Activated T-cell treated with anti-CD3 and anti-CD28 coated beads, Interleukin-2, amount 50 U/mL, for 72 hours (primary cell): ENCODE results near the gene PRKN. TPM values are rescaled to one million over a fixed set of nuclear protein-coding genes. Genes with fewer than 3 reads are reported as not detected.

ENCODE experiments used
- ATAC-seq, 2 donors: fragments of 150-1000 bp; cut with Tn5 transposase; replicated peaks in 1 of 2; 2 replicates each; pipeline ENCODE4 v1.10.0; 2021; ENCODE audit warnings: moderate library complexity in 2 of 2, mild to moderate bottlenecking in 1 of 2
- DNase-seq, 2 donors: peaks; one replicate each; pipeline ENCODE4 v3.0.0; 2021 to 2022; ENCODE audit warnings: mixed read lengths in 1 of 2
- H3K27ac Mint-ChIP-seq: one replicate; pipeline ENCODE4 v1.8.0; 2022; ENCODE audit warnings: mild to moderate bottlenecking, moderate library complexity, mixed read lengths
- H3K27me3 Mint-ChIP-seq: one replicate; pipeline ENCODE4 v1.8.0; 2022; ENCODE audit warnings: low read depth, mixed read lengths
- H3K36me3 Mint-ChIP-seq, 2 donors: one replicate each; pipeline ENCODE4 v1.8.0; 2022; ENCODE audit warnings: mixed read lengths in 2 of 2, mild to moderate bottlenecking in 1 of 2; ENCODE audit not compliant: insufficient read depth in 2 of 2
- H3K4me1 Mint-ChIP-seq: one replicate; pipeline ENCODE4 v1.8.0; 2022; ENCODE audit warnings: low read depth, mixed read lengths
- H3K4me3 Mint-ChIP-seq, 2 donors: one replicate each; pipeline ENCODE4 v1.8.0; 2022; ENCODE audit warnings: mild to moderate bottlenecking in 2 of 2, mixed read lengths in 2 of 2, moderate library complexity in 2 of 2
- H3K9me3 Mint-ChIP-seq, 2 donors: one replicate each; pipeline ENCODE4 v1.8.0; 2022; ENCODE audit warnings: mixed read lengths in 2 of 2
- total RNA-seq, 2 donors: library from RNA; stranded (reverse); gene quantifications; one replicate each; pipeline ENCODE4 v1.2.3, GENCODE V29; 2022

Gene PRKN
- total RNA-seq, 2 donors from 2014 or later, result 2.5 to 2.8 TPM

GRCh38 chr6:162621246-162621645 lies 106.3 kb downstream of the PRKN start:
- H3K4me1 Mint-ChIP-seq, result peaks cover 6% of the 10 kb centered on the region
- no peak overlapping the region for H3K4me3 Mint-ChIP-seq
- H3K36me3 Mint-ChIP-seq, result peaks cover 0 to 2% of the 10 kb centered on the region in 2 donors
- H3K27me3 Mint-ChIP-seq, result no peaks in the 10 kb centered on the region
- no peak overlapping the region for H3K27ac Mint-ChIP-seq
- ATAC-seq, result peak; percentile 87 to 88
- DNase-seq, result peak; percentile 16 to 31
- H3K9me3 Mint-ChIP-seq, result no peaks in the 10 kb centered on the region

DNA sequence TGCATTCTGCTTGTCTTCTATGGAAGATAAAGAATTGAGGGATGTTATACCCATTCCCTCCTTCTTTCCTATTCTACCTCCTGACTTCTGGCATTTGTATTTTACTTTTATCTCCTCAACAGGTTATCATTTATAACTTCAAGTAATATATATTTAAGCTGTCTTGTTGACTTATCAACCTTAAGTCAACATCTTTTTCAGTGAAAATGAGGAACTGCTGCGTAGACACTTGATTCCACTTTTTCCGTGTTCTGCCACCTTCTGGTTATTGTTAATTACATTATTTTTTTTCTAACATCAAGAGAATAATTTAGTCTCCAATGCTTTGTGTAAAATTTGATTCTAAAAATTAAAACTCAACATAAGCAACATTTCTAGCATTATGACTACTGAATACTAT lies 107.5 kb downstream of the PRKN start:
- Mint-ChIP-seq H3K4me3 (no peak overlapping the region), H3K36me3 (peaks cover 0 to 2% of the 10 kb centered on the region in 2 donors), H3K27me3 (no peaks in the 10 kb centered on the region), H3K4me1 (peaks cover 6% of the 10 kb centered on the region), H3K27ac (no peak overlapping the region), H3K9me3 (no peaks in the 10 kb centered on the region)
- DNase-seq (no peak), ATAC-seq (no peak)

GRCh38 chr6:162618448-162619002 lies 109.0 kb downstream of the PRKN start:
- H3K4me3 Mint-ChIP-seq, result no peak overlapping the region
- no peaks in the 10 kb centered on the region for H3K9me3 Mint-ChIP-seq
- DNase-seq (no peak), ATAC-seq (no peak)
- no peaks in the 10 kb centered on the region for H3K27me3 Mint-ChIP-seq
- H3K27ac Mint-ChIP-seq, result no peak overlapping the region
- H3K4me1 Mint-ChIP-seq, result peaks cover 6% of the 10 kb centered on the region
- peaks cover 0 to 2% of the 10 kb centered on the region in 2 donors for H3K36me3 Mint-ChIP-seq

GRCh38 chr6:162615016-162615705 lies 112.4 kb downstream of the PRKN start:
- Mint-ChIP-seq H3K4me3 (no peak overlapping the region), H3K27me3 (no peaks in the 10 kb centered on the region), H3K27ac (no peak overlapping the region), H3K36me3 (no peaks in the 10 kb centered on the region), H3K9me3 (peaks cover 0 to 2% of the 10 kb centered on the region in 2 donors), H3K4me1 (no peaks in the 10 kb centered on the region)
- no peak for ATAC-seq
- DNase-seq, result no peak

- H3K4me3 Mint-ChIP-seq, result no peak overlapping the region
- H3K4me1 Mint-ChIP-seq, result no peaks in the 10 kb centered on the region
- no peaks in the 10 kb centered on the region for H3K36me3 Mint-ChIP-seq
- H3K27me3 Mint-ChIP-seq, result no peaks in the 10 kb centered on the region
- peaks cover 0 to 2% of the 10 kb centered on the region in 2 donors for H3K9me3 Mint-ChIP-seq
- H3K27ac Mint-ChIP-seq, result no peak overlapping the region
- ATAC-seq (no peak), DNase-seq (no peak)
These were observed 114.3 kb downstream of the PRKN start for GRCh38 chr6:162613310-162613709.

GRCh38 chr6:162612613-162613012 lies 115.0 kb downstream of the PRKN start:
- Mint-ChIP-seq H3K4me3 (no peak overlapping the region), H3K9me3 (peaks cover 0 to 2% of the 10 kb centered on the region in 2 donors), H3K4me1 (no peaks in the 10 kb centered on the region), H3K27ac (no peak overlapping the region), H3K27me3 (no peaks in the 10 kb centered on the region), H3K36me3 (no peaks in the 10 kb centered on the region)
- no peak for ATAC-seq
- DNase-seq, result no peak

GRCh38 chr6:162610351-162610750 lies 117.2 kb downstream of the PRKN start:
- H3K27ac Mint-ChIP-seq, result no peak overlapping the region
- H3K9me3 Mint-ChIP-seq, result peaks cover 0 to 2% of the 10 kb centered on the region in 2 donors
- no peak overlapping the region for H3K4me3 Mint-ChIP-seq
- no peaks in the 10 kb centered on the region for H3K4me1 Mint-ChIP-seq
- no peaks in the 10 kb centered on the region for H3K36me3 Mint-ChIP-seq
- ATAC-seq, result no peak
- no peaks in the 10 kb centered on the region for H3K27me3 Mint-ChIP-seq
- DNase-seq, result no peak

DNA sequence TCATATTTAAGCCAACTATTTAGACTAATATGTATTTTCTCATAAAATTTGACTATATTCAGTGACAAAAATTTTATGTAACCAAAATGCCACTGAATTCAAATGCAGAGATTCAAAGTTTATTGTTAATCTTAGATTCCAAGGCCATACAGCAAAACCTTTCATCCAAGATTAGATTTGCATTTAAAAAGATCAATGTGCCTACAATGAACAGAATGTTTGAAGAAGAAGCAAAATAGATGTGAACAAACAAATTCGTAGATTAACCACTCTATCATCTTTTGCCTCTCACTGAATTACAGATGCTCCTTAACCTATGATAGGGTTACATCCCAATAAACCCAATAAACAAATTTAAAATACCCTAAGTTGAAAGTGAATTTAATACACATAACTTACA lies 121.7 kb downstream of the PRKN start:
- no peaks in the 10 kb centered on the region for H3K36me3 Mint-ChIP-seq
- H3K9me3 Mint-ChIP-seq, result no peaks in the 10 kb centered on the region
- ATAC-seq, result no peak
- H3K27me3 Mint-ChIP-seq, result no peaks in the 10 kb centered on the region
- H3K4me1 Mint-ChIP-seq, result no peaks in the 10 kb centered on the region
- DNase-seq, result no peak
- H3K4me3 Mint-ChIP-seq, result no peak overlapping the region
- no peak overlapping the region for H3K27ac Mint-ChIP-seq

GRCh38 chr6:162603231-162604015 lies 124.1 kb downstream of the PRKN start:
- no peaks in the 10 kb centered on the region for H3K9me3 Mint-ChIP-seq
- DNase-seq (no peak), ATAC-seq (no peak)
- no peaks in the 10 kb centered on the region for H3K4me1 Mint-ChIP-seq
- no peak overlapping the region for H3K4me3 Mint-ChIP-seq
- H3K27ac Mint-ChIP-seq, result no peak overlapping the region
- no peaks in the 10 kb centered on the region for H3K36me3 Mint-ChIP-seq
- no peaks in the 10 kb centered on the region for H3K27me3 Mint-ChIP-seq

GRCh38 chr6:162602759-162603158 lies 124.8 kb downstream of the PRKN start:
- Mint-ChIP-seq H3K4me3 (no peak overlapping the region), H3K27ac (no peak overlapping the region), H3K9me3 (no peaks in the 10 kb centered on the region), H3K36me3 (no peaks in the 10 kb centered on the region), H3K4me1 (no peaks in the 10 kb centered on the region), H3K27me3 (no peaks in the 10 kb centered on the region)
- no peak for DNase-seq
- ATAC-seq, result no peak

GRCh38 chr6:162596676-162597075 lies 130.9 kb downstream of the PRKN start:
- DNase-seq (no peak), ATAC-seq (no peak)
- H3K4me3 Mint-ChIP-seq, result no peak overlapping the region
- no peaks in the 10 kb centered on the region for H3K9me3 Mint-ChIP-seq
- no peaks in the 10 kb centered on the region for H3K4me1 Mint-ChIP-seq
- no peak overlapping the region for H3K27ac Mint-ChIP-seq
- H3K36me3 Mint-ChIP-seq, result no peaks in the 10 kb centered on the region
- no peaks in the 10 kb centered on the region for H3K27me3 Mint-ChIP-seq

DNA sequence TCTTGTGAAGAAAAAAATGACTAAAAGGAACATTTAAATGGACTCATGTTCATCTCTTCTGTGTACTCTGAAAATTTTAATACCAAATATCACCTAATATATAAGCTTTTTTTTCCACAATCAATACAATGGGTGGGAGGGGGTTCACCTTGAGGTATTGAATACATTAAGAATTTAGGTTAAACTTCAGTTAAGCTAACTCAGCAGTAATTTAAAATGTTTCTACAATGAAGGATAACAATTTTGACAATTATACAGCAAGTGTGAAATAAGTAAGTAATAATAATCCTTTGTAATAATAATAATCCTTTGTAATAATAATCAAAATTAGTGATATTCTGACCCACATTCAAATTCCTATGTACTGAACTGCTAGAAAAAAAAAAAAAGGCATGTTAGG lies 136.0 kb downstream of the PRKN start:
- Mint-ChIP-seq H3K4me3 (no peak overlapping the region), H3K36me3 (no peaks in the 10 kb centered on the region), H3K9me3 (no peaks in the 10 kb centered on the region), H3K27me3 (no peaks in the 10 kb centered on the region), H3K27ac (no peak overlapping the region), H3K4me1 (no peaks in the 10 kb centered on the region)
- DNase-seq, result no peak
- no peak for ATAC-seq

DNA sequence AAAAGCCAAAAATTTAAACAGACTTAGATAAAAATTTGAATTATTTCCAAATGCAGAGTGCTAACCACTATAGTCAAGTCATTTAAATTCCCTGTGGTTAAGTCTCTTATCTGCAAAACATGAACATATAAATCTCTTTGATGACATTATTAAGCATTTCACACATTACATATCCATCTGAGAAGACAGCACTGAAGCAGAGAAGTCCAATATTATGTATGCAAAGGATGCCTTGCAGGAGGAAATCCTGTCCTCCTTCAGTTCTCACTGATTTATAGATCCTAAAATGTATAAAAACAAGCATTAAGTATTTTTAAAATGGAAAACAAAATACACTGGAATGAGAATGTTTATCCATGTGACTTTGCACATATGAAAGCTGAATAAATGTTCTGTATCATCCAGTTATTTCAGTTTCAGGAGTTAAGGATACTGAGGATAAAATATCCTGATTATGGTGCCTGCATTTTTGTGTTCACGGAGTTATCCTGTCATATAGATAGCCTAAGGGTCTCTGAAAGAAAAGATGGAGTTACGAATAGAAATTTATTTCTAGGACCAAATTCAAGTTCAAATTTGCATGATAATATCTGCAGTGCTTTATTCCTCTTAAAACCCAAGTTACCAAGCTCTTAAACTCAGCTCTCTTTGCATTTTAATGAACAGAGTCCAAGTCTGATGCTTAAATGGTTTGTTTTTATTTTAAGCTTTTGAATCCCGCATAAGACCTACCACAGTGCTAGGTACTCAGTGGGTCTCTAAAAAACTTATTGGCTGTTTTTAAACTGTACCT lies 145.4 kb downstream of the PRKN start:
- ATAC-seq, result no peak
- no peak for DNase-seq
- no peaks in the 10 kb centered on the region for H3K36me3 Mint-ChIP-seq
- H3K4me1 Mint-ChIP-seq, result no peaks in the 10 kb centered on the region
- no peaks in the 10 kb centered on the region for H3K27me3 Mint-ChIP-seq
- no peak overlapping the region for H3K4me3 Mint-ChIP-seq
- H3K9me3 Mint-ChIP-seq, result peaks cover 0 to 3% of the 10 kb centered on the region in 2 donors
- no peak overlapping the region for H3K27ac Mint-ChIP-seq
